Measurements from ENCODE around the gene STX8.

GRCh38 chr17:9594065-9594464, 18.4 kb upstream of the STX8 start:
- TF ChIP-seq ZNF335 (tag by site-specific recombination; conservative IDR thresholded peaks at IDR 0.05) = no peak
- TF ChIP-seq KLF1 (tag by site-specific recombination; IDR thresholded peaks at IDR 0.05) = no peak
- TF ChIP-seq ZNF843 (tag by site-specific recombination; IDR thresholded peaks at IDR 0.05) = no peak
- no peak for TF ChIP-seq ZNF670 (tag by site-specific recombination; IDR thresholded peaks at IDR 0.05; ENCODE audit: low read depth)
- TF ChIP-seq ZNF274 (IDR thresholded peaks at IDR 0.05; ENCODE audit: low read length) = no peak
- TF ChIP-seq ZNF274 (tag by site-specific recombination; IDR thresholded peaks at IDR 0.05; ENCODE audit: borderline replicate concordance) = no peak
- TF ChIP-seq ZNF530 (tag by site-specific recombination; IDR thresholded peaks at IDR 0.05; ENCODE audit: low read depth) = no peak
- no peak for TF ChIP-seq ZNF585B (tag by site-specific recombination; IDR thresholded peaks at IDR 0.05)
- no peak for TF ChIP-seq ZEB2 (tag by site-specific recombination; IDR thresholded peaks at IDR 0.05)
- no peak for TF ChIP-seq ZNF629 (tag by site-specific recombination; IDR thresholded peaks at IDR 0.05)
- TF ChIP-seq CTCF (tag by site-specific recombination; IDR thresholded peaks at IDR 0.05) = no peak
- TF ChIP-seq ZNF664 (tag by site-specific recombination; IDR thresholded peaks at IDR 0.05) = no peak
- TF ChIP-seq PATZ1 (tag by site-specific recombination; IDR thresholded peaks at IDR 0.05) = no peak

All from HEK293 (cell line).